Testis (tissue), 2 donors: ENCODE results near the gene CISD3.

Source experiments
- CTCF ChIP-seq, 3 experiments: fragments of 450-650 bp in 2 of 3; fragments of 200-600 bp in 1 of 3; sonication (generic) in 1 of 3; IDR thresholded peaks; one replicate each; pipeline ENCODE4 v1.5.1; 2016 to 2019; ENCODE audit warnings: antibody characterized with exemption in 3 of 3, mild to moderate bottlenecking in 2 of 3, moderate library complexity in 1 of 3
- POLR2A ChIP-seq: fragments of 450-650 bp; IDR thresholded peaks from one replicate; pipeline ENCODE4 v1.6.1; 2017; ENCODE audit warnings: antibody characterized with exemption, mild to moderate bottlenecking, moderate library complexity

- no peak for TF ChIP-seq POLR2A
- TF ChIP-seq CTCF (IDR thresholded peaks at IDR 0.05) = no peak
Observed at GRCh38 chr17:38730526-38731379, 612 bp downstream of the CISD3 start.
